Measurements from ENCODE around the gene XCL2.
"Not testable (repeated sequence)": the region's sequence is repeated elsewhere in the genome, so short reads cannot be mapped to it uniquely, and the experiment has no call there.

The XCL2 gene, protein sequence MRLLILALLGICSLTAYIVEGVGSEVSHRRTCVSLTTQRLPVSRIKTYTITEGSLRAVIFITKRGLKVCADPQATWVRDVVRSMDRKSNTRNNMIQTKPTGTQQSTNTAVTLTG

GRCh38 chr1:168543840-168544498, at the start of gene XCL2:
Gene XCL2, minus strand, starts transcription at chr1:168543997. Its CDS starts 33 bp downstream, at chr1:168543964.
- not testable (repeated sequence) for DNase-seq

- no peak for DNase-seq
These were observed 47.9 kb upstream of the XCL2 start for GRCh38 chr1:168591641-168592250.

- DNase-seq, result no peak
These were observed 47.3 kb upstream of the XCL2 start for GRCh38 chr1:168591066-168591465.

DNA sequence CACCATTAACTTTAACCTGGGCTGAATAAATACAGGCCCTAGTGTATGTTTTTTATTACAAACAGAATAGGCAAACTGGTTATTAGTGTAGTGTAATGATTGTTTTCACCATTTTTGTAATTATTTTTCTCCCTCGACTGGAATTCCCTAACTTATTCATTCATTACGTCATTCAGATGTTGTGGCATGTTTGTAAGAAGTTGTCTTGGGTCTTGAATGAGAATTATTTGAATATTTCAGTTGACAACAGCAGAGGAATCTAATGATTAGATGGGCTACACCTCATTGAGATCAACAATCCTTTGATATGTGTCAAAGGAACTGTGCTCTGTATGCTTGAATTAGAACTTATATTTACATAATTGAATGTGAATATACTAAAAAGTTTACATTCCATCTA, 45.4 kb upstream of the XCL2 start:
- DNase-seq, result no peak

DNA sequence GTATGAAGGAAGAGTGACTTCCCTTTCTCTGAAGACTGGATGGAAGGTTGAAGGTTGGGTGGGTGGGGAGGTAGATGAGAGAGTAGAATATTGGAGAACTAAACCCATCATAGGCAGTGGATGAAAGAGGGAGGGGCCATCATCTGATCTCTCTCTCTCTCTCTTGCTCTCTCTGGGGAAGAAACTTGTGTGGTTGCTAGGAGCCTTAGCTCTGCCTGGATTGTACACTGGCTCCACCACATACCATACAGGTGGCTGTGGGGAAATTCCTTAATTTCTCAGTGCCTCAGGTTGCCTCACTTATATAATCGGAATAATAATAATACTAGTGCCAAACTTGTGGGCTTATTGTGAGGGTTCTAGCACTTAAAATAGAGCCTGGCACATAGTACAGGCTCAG, 42.1 kb upstream of the XCL2 start:
- no peak for DNase-seq

DNA sequence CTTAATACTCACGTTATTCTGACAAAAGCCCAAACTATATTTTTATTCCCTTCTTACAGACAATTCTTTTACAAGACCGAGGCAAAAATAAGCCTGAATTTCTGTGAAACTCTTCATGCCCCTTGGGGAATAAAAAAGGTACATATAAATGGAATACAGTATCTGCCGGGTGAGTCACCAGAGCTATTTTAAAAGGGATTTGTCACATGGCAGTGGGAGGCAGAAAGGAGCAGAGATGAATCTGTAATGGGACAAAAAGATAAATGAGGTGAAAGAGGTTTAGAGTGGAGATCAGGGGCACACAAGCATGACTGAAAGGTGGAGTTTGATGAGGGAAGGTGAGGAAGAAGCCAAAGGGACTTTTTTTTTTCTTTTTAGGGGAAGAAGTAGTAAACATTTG, 41.4 kb upstream of the XCL2 start:
- DNase-seq, result no peak

DNA sequence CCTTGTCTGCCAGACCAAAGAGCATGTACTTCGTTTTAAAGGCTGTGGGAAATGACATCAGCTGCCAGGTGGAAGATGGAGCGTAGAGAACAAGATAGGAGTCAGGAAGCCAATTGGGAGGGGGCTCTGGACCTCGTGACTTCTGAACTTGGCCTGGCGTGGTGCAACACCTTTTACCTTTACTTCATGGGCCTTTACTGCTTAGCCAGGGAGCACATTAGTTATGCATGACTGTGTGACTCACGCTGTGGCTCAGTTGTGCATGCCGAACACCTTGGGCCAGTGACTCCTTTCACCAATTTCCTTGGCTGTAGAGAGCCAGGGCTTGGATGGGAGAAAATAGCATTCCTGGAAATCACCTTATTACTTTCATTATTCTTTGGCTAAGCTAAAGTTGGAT, 39.8 kb upstream of the XCL2 start:
- no peak for DNase-seq

- DNase-seq, result no peak
These were observed 39.0 kb upstream of the XCL2 start for GRCh38 chr1:168582688-168583336.

DNA sequence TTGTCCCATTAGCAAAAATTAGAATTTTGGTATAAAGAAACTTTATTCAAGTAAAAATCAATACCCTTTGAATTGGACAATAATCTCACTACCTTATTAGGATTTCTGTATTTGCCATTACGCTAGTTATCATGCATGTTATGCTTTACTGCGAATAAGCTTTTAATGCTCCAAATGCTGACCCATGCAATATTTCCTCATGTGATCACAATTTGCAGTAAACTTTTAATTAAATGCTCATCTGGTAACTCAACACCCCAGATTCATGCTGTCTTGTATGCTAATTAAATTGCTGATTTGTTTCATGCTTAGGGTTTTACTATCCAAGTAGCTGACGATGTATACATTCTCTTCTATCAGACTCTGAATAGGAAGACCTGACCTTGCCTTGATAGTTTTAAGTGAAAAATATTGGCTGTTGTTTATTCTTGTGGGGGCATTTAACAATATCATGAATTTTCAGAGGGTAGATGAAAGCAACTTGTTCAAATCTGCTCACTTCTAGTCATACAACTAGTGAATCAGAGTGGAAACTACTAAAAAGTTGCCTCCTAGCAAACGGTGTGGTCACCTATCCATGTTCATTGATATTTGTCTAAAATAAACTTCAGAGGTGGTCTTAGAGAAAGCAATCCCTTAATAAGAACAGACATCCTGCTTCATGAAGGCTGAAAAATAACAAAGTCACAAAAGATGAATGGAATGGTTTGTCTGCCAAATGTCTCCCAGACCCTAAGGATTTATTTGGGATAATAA, 38.2 kb upstream of the XCL2 start:
- DNase-seq, result no peak

DNA sequence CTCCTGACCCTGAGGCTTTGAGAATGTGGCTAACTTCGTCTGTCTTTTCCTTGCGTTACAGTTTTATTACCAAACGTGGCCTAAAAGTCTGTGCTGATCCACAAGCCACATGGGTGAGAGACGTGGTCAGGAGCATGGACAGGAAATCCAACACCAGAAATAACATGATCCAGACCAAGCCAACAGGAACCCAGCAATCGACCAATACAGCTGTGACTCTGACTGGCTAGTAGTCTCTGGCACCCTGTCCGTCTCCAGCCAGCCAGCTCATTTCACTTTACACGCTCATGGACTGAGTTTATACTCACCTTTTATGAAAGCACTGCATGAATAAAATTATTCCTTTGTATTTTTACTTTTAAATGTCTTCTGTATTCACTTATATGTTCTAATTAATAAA, 37.2 kb upstream of the XCL2 start:
- not testable (repeated sequence) for DNase-seq

- not testable (repeated sequence) for DNase-seq
These were observed 36.5 kb upstream of the XCL2 start for GRCh38 chr1:168580290-168580689.

- not testable (repeated sequence) for DNase-seq
These were observed 34.9 kb upstream of the XCL2 start for GRCh38 chr1:168578531-168579185.

GRCh38 chr1:168576245-168576688, 32.5 kb upstream of the XCL2 start, which contains the start of gene XCL1:
Gene XCL1, plus strand, starts transcription at chr1:168576605. Its CDS starts 33 bp downstream, at chr1:168576638.
- not testable (repeated sequence) for DNase-seq

- not testable (repeated sequence) for DNase-seq
These were observed 30.4 kb upstream of the XCL2 start for GRCh38 chr1:168574234-168574633.

- DNase-seq, result no peak
These were observed 28.8 kb upstream of the XCL2 start for GRCh38 chr1:168572633-168573032.

- DNase-seq, result no peak
These were observed 26.9 kb upstream of the XCL2 start for GRCh38 chr1:168570652-168571051.

DNA sequence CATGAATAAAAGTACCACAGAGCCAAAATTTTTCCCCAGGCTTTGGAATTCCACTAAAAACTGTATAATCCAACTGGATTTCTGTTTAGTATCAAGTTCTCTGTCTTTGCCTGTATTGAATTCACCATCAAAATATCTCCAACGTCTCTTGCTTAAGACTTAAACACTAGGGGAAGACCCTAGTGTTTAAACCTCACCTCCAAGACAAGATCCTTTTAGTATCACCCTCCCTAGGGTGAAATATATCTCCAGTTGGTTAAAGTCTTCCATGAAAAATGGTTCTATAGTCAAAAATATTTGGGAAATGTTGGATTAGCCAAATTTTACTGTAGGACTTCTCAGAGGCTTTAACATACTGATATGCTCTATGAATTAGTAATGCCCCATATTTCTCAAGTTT, 24.5 kb upstream of the XCL2 start:
- DNase-seq, result no peak

DNA sequence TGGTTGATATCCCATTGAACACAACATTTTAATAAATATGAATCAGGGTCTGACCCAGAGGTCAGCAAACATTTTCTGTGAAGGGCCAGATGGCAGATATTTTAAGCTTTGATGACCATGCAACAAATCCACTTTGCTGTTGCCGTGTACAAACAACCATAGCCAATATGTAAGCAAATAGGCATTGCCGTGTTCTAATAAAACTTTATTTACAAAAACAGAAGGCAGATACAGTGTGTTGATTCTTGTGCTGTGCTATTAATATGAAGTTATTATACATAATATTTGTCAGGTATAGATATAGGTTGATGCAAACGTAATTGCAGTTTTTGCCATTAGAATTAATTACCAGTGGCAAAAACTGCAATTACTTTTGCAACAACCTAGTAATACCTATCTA, 23.8 kb upstream of the XCL2 start:
- DNase-seq, result no peak

DNA sequence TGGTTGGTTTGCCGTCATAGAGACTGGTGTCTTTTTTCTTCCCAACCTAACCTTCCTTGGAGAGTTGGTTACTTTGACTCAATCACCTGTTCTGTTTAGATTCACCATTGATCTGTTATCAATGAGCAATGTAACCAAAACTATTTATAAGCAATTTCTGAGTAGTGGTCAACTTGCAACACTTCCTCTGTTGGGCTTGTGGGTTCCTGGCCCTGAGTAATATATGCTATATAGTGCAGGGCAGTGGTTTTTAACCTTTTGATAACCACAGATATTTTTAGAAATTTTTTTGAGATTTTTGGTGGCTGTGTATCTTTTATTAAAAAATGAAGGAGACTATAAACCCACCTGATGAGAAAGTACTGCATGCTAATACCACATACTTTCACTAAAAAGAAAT, 23.2 kb upstream of the XCL2 start:
- no peak for DNase-seq

GRCh38 chr1:168565825-168566224, 22.0 kb upstream of the XCL2 start:
- no peak for DNase-seq

GRCh38 chr1:168561989-168562388, 18.2 kb upstream of the XCL2 start:
- DNase-seq, result no peak

- no peak for DNase-seq
These were observed 16.6 kb upstream of the XCL2 start for GRCh38 chr1:168560370-168560769.

GRCh38 chr1:168556647-168557046, 12.8 kb upstream of the XCL2 start:
- no peak for DNase-seq

Data from cortex of kidney (tissue), 1 donor.